Activated T-helper 17 cell treated with anti-CD3 and anti-CD28 coated beads, Interleukin-2, amount 50 U/mL, for 72 hours (primary cell): ENCODE results near the gene CIPC. TPM values are rescaled to one million over a fixed set of nuclear protein-coding genes. Genes with fewer than 3 reads are reported as not detected.

Experiments used
- ATAC-seq: fragments of 150-1000 bp; cut with Tn5 transposase; replicated peaks from 2 replicates; pipeline ENCODE4 v1.10.0; 2021; ENCODE audit warnings: mild to moderate bottlenecking, moderate library complexity
- H3K27ac Mint-ChIP-seq: one replicate; pipeline ENCODE4 v1.8.0; 2022; ENCODE audit warnings: mixed read lengths
- H3K27me3 Mint-ChIP-seq: one replicate; pipeline ENCODE4 v1.8.0; 2022; ENCODE audit warnings: mixed read lengths
- H3K36me3 Mint-ChIP-seq: one replicate; pipeline ENCODE4 v1.8.0; 2022; ENCODE audit warnings: low read depth, mild to moderate bottlenecking, mixed read lengths
- H3K4me1 Mint-ChIP-seq: one replicate; pipeline ENCODE4 v1.8.0; 2022; ENCODE audit warnings: mixed read lengths
- H3K4me3 Mint-ChIP-seq: one replicate; pipeline ENCODE4 v1.8.0; 2022; ENCODE audit warnings: mild to moderate bottlenecking, mixed read lengths
- H3K9me3 Mint-ChIP-seq: one replicate; pipeline ENCODE4 v1.8.0; 2022; ENCODE audit warnings: mixed read lengths
- total RNA-seq, 2 donors: library from RNA; stranded (reverse); gene quantifications; one replicate each; pipeline ENCODE4 v1.2.3, GENCODE V29; 2022

The CIPC gene
- total RNA-seq, 2 donors from 2014 or later, result 8.5 to 11.8 TPM

- Mint-ChIP-seq H3K36me3 (no peaks in the 10 kb centered on the region), H3K9me3 (no peaks in the 10 kb centered on the region), H3K4me3 (no peak overlapping the region), H3K27me3 (no peaks in the 10 kb centered on the region), H3K4me1 (peaks cover 16% of the 10 kb centered on the region), H3K27ac (peak overlapping the region; percentile 64)
- ATAC-seq, result peak; percentile 98
Measured at GRCh38 chr14:77086017-77086727, 11.9 kb upstream of the CIPC start.

GRCh38 chr14:77086951-77087350 is 11.1 kb upstream of the CIPC start:
- H3K9me3 Mint-ChIP-seq, result no peaks in the 10 kb centered on the region
- ATAC-seq, result no peak
- H3K4me1 Mint-ChIP-seq, result peaks cover 16% of the 10 kb centered on the region
- no peak overlapping the region for H3K4me3 Mint-ChIP-seq
- no peaks in the 10 kb centered on the region for H3K27me3 Mint-ChIP-seq
- no peaks in the 10 kb centered on the region for H3K36me3 Mint-ChIP-seq
- peak overlapping the region; percentile 64 for H3K27ac Mint-ChIP-seq

- Mint-ChIP-seq H3K36me3 (no peaks in the 10 kb centered on the region), H3K4me1 (peaks cover 16% of the 10 kb centered on the region), H3K27ac (peak overlapping the region; percentile 79), H3K9me3 (no peaks in the 10 kb centered on the region), H3K27me3 (no peaks in the 10 kb centered on the region), H3K4me3 (no peak overlapping the region)
- ATAC-seq, result no peak
Measured at GRCh38 chr14:77087631-77088030, 10.4 kb upstream of the CIPC start.

- no peak overlapping the region for H3K4me3 Mint-ChIP-seq
- peak overlapping the region; percentile 79 for H3K27ac Mint-ChIP-seq
- H3K4me1 Mint-ChIP-seq, result peaks cover 16% of the 10 kb centered on the region
- no peaks in the 10 kb centered on the region for H3K27me3 Mint-ChIP-seq
- no peaks in the 10 kb centered on the region for H3K9me3 Mint-ChIP-seq
- H3K36me3 Mint-ChIP-seq, result no peaks in the 10 kb centered on the region
- ATAC-seq, result no peak
Measured at GRCh38 chr14:77088219-77088618, 9.8 kb upstream of the CIPC start.

GRCh38 chr14:77088645-77089044 is 9.4 kb upstream of the CIPC start:
- ATAC-seq, result no peak
- H3K36me3 Mint-ChIP-seq, result no peaks in the 10 kb centered on the region
- no peaks in the 10 kb centered on the region for H3K27me3 Mint-ChIP-seq
- no peak overlapping the region for H3K4me3 Mint-ChIP-seq
- peaks cover 16% of the 10 kb centered on the region for H3K4me1 Mint-ChIP-seq
- H3K9me3 Mint-ChIP-seq, result no peaks in the 10 kb centered on the region
- peak overlapping the region; percentile 79 for H3K27ac Mint-ChIP-seq

- H3K27ac Mint-ChIP-seq, result no peak overlapping the region
- H3K4me3 Mint-ChIP-seq, result no peak overlapping the region
- no peaks in the 10 kb centered on the region for H3K9me3 Mint-ChIP-seq
- H3K36me3 Mint-ChIP-seq, result no peaks in the 10 kb centered on the region
- ATAC-seq, result no peak
- H3K27me3 Mint-ChIP-seq, result no peaks in the 10 kb centered on the region
- H3K4me1 Mint-ChIP-seq, result peaks cover 19% of the 10 kb centered on the region
Measured at GRCh38 chr14:77091518-77091917, 6.5 kb upstream of the CIPC start.

- Mint-ChIP-seq H3K4me3 (no peak overlapping the region), H3K36me3 (no peaks in the 10 kb centered on the region), H3K27me3 (no peaks in the 10 kb centered on the region), H3K9me3 (no peaks in the 10 kb centered on the region), H3K27ac (no peak overlapping the region), H3K4me1 (peaks cover 22% of the 10 kb centered on the region)
- no peak for ATAC-seq
Measured at GRCh38 chr14:77092676-77093075, 5.4 kb upstream of the CIPC start.

GRCh38 chr14:77094672-77095284 is 3.3 kb upstream of the CIPC start:
- no peaks in the 10 kb centered on the region for H3K27me3 Mint-ChIP-seq
- H3K36me3 Mint-ChIP-seq, result no peaks in the 10 kb centered on the region
- no peaks in the 10 kb centered on the region for H3K9me3 Mint-ChIP-seq
- peaks cover 23% of the 10 kb centered on the region for H3K4me1 Mint-ChIP-seq
- no peak overlapping the region for H3K27ac Mint-ChIP-seq
- H3K4me3 Mint-ChIP-seq, result peak overlapping the region; percentile 3
- no peak for ATAC-seq

- Mint-ChIP-seq H3K36me3 (no peaks in the 10 kb centered on the region), H3K4me3 (peak overlapping the region; percentile 89), H3K4me1 (peaks cover 30% of the 10 kb centered on the region), H3K27ac (peak overlapping the region; percentile 93), H3K27me3 (no peaks in the 10 kb centered on the region), H3K9me3 (no peaks in the 10 kb centered on the region)
- peak; percentile 4 for ATAC-seq
Measured at GRCh38 chr14:77097006-77097699, 905 bp upstream of the CIPC start.

- Mint-ChIP-seq H3K4me3 (peak overlapping the region; percentile 89), H3K36me3 (no peaks in the 10 kb centered on the region), H3K27ac (peak overlapping the region; percentile 93), H3K4me1 (peaks cover 30% of the 10 kb centered on the region), H3K9me3 (no peaks in the 10 kb centered on the region), H3K27me3 (no peaks in the 10 kb centered on the region)
- ATAC-seq, result no peak
Measured at GRCh38 chr14:77098529-77099353, 683 bp downstream of the CIPC start.

- no peaks in the 10 kb centered on the region for H3K36me3 Mint-ChIP-seq
- peak overlapping the region; percentile 89 for H3K4me3 Mint-ChIP-seq
- no peaks in the 10 kb centered on the region for H3K27me3 Mint-ChIP-seq
- no peaks in the 10 kb centered on the region for H3K9me3 Mint-ChIP-seq
- no peak for ATAC-seq
- H3K27ac Mint-ChIP-seq, result peak overlapping the region; percentile 93
- H3K4me1 Mint-ChIP-seq, result peaks cover 29% of the 10 kb centered on the region
Measured at GRCh38 chr14:77099425-77100167, 1.5 kb downstream of the CIPC start.

GRCh38 chr14:77100961-77101360 is 2.9 kb downstream of the CIPC start:
- no peaks in the 10 kb centered on the region for H3K9me3 Mint-ChIP-seq
- H3K27ac Mint-ChIP-seq, result peak overlapping the region; percentile 76
- peaks cover 24% of the 10 kb centered on the region for H3K4me1 Mint-ChIP-seq
- H3K27me3 Mint-ChIP-seq, result no peaks in the 10 kb centered on the region
- no peak for ATAC-seq
- peaks cover 8% of the 10 kb centered on the region for H3K36me3 Mint-ChIP-seq
- peak overlapping the region; percentile 89 for H3K4me3 Mint-ChIP-seq

GRCh38 chr14:77102154-77102553 is 4.1 kb downstream of the CIPC start:
- no peak for ATAC-seq
- Mint-ChIP-seq H3K36me3 (peaks cover 20% of the 10 kb centered on the region), H3K27me3 (no peaks in the 10 kb centered on the region), H3K4me1 (peaks cover 15% of the 10 kb centered on the region), H3K27ac (no peak overlapping the region), H3K9me3 (no peaks in the 10 kb centered on the region), H3K4me3 (no peak overlapping the region)

GRCh38 chr14:77103475-77103874 is 5.4 kb downstream of the CIPC start:
- no peak overlapping the region for H3K4me3 Mint-ChIP-seq
- no peaks in the 10 kb centered on the region for H3K9me3 Mint-ChIP-seq
- no peak overlapping the region for H3K27ac Mint-ChIP-seq
- H3K27me3 Mint-ChIP-seq, result no peaks in the 10 kb centered on the region
- peaks cover 17% of the 10 kb centered on the region for H3K4me1 Mint-ChIP-seq
- ATAC-seq, result no peak
- peaks cover 33% of the 10 kb centered on the region for H3K36me3 Mint-ChIP-seq
